Stimulated activated CD4-positive, alpha-beta T cell treated with anti-CD3 and anti-CD28 coated beads, TNF-alpha, amount 100 ng/mL, for 24 hours (primary cell): Measurements from ENCODE around the gene SYNE2.
A peak's percentile ranks its signal among the peaks of the same experiment; 100 is the strongest.
"Not testable (repeated sequence)": the region's sequence is repeated elsewhere in the genome, so short reads cannot be mapped to it uniquely, and the experiment has no call there.

ENCODE experiments used
- DNase-seq, 3 experiments: peaks; one replicate each; pipeline ENCODE4 v3.0.0-alpha.2; 2020; ENCODE audit warnings: low read depth in 3 of 3

SYNE2 gene

DNA sequence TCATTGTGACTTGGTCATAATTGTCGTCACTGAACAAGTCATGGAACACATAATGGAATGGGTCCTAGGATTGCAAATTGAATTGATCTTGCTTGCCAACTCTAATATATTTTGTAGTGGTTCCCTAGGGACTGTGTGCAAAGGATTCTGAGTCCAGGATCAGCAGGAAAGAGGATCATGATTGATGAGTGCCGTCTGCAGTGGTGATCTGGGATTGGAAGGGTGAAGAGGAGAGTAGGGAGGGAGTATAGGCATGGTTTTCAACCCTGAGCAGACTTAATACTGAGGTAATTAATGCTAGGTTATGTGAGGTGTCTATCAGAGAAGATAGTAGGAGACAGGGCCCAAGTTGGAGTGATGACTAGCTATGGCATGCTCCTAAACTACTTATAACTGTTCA is 272.5 kb downstream of the SYNE2 start:
- DNase-seq, result no peak

DNA sequence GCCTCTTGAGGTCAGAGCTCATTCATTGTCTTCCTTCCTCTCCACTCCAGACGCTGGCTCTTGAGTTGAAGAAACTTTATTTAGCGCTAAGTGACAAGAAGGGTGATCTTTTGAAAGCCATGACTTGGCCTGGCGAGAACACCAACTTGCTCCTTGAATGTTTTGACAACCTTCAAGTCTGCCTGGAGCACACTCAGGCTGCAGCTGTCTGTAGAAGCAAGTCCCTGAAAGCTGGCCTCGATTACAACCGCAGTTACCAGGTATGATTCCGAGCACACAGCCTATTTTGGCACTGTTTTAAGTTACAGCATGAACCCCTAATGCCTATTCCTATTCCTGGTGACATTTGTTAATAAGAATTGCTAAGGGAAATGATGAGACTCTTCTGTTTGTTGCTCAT is 273.7 kb downstream of the SYNE2 start:
- DNase-seq, result no peak

DNA sequence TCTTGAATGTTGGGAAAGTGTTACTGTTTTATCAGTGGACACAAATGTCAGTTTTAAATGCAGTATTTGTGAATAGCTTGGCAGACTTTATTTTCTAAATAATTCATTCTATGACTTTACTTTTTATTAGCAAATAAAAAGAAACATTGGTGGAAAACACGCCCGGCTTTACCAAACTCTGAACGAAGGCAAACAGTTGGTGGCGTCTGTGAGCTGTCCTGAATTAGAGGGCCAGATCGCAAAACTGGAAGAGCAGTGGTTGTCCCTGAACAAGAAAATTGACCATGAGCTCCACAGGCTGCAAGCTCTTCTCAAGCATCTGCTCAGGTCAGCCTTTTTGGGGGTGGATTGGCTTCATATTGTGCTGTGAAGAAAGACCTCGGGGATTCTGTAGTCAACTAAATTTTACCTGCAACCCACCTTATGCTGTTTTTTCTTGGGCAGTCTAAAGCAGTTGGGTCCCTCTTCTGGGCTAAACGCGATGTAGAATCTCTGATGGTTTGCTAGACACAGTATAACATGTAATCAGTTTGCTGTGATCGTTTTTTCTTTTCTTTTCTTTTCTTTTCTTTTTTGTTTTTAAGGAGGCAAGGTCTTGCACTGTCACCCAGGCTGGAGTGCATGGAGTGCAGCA is 285.0 kb downstream of the SYNE2 start:
- DNase-seq, result no peak

DNA sequence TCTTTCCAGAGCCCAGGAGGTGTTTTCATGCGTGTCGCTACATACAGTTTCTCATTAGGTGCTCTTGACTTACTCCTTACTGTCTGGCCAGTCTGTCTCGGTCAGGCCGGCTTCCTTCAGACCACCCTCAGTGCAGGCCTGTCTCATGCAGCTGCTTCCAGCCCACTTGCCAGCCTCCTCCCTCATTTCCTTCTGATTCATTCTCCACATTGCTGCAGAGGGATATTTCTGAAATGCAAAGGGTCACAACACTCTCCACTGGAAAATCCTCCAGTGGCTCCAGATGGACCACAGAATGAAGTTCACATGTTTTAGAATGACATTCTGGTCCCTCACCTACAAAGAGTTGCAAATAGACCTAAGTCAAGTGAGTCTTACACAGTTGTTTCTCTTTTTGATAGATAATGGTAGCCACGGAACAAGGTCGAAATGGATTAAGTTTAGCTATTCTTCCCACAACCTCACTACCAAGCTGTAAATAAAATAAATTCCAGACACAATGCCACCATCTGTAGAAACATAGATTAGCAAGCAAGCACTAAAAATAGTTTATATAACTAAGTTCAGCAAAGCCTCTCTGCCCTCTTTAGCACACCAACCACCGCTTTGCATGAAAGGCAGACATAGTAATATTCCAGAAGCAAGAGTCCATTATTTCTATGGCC is 294.5 kb downstream of the SYNE2 start:
- DNase-seq, result no peak

DNA sequence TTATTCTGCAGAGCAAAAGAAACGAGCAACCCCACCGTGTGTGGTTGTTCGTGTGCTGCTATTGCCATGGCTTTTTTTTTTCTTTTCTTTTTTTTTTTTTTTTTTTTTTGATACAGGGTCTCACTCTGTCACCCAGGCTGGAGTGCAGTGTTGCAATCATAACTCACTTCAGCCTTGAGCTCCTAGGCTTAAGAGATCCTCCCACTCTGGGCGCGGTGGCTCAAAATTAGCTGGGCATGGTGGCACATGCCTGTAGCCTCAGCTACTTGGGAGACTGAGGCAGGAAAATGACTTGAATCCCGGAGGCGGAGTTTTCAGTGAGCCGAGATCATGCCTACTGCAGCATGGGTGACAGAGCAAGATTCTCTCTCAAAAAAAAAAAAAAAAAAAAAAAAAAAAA is 297.1 kb downstream of the SYNE2 start:
- DNase-seq, result no peak

DNA sequence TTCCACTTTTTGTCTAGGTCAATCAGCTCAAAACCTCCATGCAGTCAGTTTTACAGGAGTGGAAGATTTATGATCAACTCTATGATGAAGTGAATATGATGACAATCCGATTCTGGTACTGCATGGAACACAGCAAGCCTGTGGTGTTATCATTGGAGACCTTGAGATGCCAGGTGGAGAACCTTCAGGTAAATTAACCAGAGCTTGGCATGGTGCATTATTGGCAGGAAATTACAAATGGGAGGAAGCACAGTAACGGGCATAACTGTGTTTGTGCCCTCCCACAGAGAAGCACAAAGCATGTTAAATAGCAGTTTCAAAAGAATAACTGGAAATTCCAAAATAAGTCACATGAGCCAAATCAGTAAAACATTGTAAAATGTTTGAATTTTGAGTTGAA is 305.8 kb downstream of the SYNE2 start:
- no peak for DNase-seq

DNA sequence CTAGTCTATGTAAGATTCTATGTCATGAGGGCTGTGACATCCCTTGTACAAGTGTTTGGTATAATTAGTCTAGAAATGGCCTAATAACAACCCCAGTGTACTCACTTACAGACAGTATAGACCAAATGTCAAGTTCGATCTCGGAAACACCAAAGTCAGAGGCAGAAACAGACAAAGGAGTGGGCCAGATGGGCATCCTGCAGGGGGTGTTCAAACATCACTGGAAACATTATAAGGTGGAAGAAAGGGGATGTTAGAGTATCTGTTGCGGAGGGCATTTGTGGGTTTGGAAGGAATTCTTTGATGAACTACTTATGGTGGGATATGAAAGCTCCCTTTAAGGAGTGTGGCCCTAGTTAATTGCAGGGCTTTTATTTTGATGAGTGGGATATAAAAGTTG is 306.8 kb downstream of the SYNE2 start:
- DNase-seq, result no peak

DNA sequence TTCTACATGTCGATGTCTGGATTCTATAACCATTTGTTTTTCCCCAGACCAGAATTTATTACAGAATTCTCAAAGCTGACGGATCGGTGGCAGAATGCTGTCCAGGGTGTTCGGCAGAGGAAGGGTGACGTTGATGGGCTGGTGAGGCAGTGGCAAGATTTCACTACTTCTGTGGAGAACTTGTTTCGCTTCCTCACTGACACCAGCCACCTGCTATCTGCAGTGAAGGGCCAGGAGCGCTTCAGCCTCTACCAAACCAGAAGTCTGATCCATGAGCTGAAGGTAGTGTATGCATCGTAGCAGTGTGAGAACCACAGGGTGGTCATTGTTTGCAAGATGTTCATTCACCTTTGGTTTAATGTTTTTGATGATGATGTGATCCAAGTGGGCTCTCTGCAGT is 317.4 kb downstream of the SYNE2 start:
- DNase-seq, result no peak

DNA sequence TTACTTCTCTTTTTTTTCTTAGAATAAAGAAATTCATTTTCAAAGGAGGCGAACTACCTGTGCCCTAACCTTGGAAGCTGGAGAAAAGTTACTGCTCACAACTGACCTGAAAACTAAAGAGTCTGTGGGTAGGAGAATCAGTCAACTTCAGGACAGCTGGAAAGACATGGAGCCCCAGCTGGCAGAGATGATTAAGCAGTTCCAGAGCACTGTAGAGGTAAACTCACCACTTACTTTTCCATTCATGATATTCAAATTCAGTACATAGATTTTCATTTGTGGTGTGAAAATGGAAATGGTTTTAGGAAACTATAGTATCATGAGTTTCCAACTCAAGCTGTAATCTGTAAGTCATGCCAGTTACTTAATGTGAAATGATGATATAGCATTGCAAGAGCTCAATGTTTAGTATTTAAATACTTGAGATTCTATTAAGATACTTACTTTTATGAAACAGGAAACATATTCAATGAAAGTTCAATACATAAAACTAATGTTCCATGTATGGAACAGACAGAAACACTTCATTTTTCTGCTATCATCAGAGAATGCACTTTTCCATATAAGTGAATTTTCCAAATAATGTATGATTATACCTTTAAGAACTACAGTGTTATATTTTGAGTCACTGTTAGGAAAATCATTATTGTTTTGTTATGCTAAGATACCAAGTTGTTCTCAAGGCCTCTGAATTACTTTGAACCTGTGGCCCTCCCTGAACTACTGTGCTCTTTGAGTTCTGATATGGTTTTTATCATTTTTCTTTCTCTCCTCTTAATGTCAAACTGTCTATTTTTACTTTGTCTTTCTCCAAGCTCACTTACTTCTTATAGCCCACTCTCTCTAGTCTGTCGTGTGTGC is 322.3 kb downstream of the SYNE2 start:
- peak in 1 of 3 experiments; percentile 24 for DNase-seq

DNA sequence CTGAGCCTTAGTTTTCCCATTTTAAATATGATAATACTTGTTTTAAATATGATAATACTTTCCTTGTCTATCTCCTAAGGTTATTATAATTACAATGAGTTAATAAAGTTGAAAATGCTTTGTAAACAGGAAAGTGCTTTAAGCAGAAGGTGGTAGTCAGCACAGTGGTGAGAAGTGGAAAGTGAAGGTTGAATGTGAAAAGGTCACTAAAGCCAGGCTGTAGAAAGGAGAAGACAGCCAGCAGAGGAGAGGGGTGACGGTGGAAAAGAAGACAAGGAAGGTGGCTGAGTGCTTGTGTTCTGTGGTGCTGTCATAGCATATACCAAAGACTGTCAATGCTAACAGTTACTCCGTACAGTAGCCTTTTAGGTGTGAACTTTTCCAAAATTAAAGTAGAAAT is 323.5 kb downstream of the SYNE2 start:
- no peak for DNase-seq

DNA sequence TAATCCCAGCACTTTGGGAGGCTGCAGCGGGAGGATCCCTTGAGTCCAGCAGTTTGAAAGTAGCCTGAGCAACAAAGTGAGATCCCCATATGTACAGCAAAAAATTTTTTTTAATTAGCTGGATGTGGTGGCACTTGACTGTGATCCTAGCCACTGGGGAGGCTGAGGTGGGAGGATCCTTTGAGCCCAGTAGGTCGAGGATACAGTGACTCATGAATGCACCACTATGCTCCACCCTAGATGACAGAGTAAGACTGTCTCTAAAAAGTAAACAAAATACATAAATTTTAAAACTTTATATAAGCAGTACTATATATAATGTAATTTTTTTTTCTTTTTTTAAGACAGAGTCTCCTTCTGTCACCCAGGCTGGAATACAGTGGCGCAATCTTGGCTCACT is 326.0 kb downstream of the SYNE2 start:
- DNase-seq, result no peak

DNA sequence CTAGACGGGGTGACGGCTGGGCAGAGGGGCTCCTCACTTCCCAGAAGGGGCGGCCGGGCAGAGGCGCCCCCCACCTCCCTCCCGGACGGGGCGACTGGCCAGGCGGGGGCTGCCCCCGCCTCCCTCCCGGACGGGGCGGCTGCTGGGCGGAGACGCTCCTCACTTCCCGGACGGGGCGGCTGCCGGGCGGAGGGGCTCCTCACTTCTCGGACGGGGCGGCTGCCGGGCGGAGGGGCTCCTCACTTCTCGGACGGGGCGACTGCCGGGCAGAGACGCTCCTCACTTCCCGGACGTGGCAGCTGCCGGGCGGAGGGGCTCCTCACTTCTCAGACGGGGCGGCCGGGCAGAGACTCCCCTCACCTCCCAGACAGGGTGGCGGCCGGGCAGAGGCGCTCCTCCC is 330.1 kb downstream of the SYNE2 start:
- DNase-seq, result not testable (repeated sequence)

DNA sequence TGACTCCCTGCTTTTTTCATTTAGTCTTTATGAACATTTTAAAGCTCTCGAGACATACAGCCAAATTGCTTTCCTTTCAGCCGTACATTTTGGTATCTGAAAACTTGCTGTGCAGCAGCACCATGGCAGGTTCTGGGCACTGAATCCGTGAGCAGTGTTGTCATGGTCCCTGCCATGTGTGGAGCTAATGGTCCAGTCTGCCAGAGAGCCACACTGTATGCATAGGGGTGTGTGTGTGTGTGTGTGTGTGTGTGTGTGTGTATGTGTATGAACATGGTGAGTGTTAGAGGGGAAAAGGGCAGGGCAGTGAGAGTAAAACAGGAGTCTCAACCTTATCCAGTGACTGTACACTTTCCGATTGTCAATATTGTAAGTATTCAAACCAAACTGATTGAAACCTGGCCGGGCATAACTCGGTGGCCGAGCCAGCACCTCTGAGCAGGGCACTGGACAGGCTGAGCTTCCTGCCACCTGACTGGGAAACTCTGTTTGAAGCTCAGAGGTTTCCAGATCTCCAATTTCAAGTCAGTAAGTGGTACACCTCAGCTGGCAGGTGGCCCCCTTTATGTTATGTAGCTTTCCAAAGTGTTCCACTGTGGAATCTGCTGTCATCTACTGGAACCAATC is 331.4 kb downstream of the SYNE2 start:
- no peak for DNase-seq

DNA sequence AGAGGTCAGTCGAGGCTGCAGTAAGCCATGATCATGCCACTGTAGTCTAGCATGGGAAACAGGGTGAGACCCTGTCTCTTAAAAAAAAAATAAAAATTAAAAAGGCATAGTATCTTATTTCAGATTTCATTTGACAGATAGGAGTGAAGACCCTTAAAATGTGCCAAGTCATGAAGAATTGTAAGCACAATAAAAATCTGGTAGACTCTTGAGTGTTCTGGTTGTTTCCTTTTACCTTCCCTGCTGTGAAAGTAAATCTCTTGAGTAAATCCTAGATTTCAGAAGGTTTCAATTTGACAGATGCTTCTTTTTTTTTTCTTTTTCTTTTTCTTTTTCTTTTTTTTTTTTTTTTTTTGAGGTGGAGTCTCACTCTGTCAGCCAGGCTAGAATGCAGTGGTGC is 332.4 kb downstream of the SYNE2 start:
- no peak for DNase-seq

DNA sequence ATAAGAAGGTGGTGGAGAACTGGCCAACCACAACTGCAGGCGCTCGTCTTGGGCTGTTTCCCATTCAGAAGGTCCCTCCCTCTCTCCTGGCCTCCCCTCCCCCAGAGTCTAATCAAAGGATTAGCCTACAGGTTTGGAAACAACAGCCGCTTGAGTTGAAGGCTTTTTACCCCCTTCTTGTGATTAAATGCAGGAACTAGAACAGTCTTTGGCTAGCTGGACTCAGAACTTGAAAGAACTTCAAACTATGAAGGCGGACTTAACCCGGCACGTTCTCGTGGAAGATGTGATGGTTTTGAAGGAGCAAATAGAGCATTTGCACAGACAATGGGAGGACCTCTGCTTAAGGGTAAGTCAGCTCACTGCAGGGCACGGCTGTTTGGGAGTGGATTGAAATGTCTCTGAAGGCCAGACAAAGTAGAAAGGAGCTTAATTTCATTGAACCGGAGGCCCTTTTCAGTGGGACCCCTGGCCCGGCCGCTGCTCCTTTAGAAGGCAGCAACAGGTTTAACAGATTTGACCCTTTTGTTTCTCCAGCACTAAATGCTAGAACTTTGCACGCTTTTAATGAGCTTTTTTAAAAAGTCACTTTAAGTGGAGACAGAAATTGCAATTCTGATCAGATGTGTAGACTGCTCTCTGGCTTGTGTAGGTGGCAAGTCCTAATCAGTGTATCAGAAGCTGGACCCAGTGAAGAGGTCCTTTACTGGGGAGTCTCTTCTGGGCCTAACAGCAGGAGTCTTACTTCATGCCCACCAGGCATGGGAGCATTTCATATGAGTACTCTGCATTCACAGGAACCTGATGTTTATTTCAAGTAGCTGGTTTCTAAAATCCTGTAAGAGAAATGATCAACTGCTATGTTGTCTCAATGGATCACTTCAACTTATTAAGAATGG is 333.7 kb downstream of the SYNE2 start:
- DNase-seq, result no peak

DNA sequence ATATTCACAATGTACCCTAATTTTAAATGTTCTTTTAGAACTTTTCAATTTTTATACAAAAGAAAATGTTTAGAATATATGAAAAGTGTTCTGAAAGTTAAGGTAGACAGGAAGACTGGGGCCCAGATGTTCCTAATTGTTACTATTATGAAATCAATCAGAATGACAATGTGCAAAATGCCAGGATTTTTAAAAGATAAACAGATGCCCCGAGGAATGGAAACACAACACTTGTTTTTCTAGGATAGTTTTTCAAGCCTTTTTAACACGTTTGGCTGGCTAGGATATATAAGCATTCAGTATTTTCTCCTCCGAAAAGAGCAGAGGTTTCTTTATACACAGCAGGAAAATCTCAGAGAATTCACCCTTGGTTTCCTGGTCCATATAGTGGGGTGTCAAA is 334.5 kb downstream of the SYNE2 start:
- DNase-seq, result no peak

DNA sequence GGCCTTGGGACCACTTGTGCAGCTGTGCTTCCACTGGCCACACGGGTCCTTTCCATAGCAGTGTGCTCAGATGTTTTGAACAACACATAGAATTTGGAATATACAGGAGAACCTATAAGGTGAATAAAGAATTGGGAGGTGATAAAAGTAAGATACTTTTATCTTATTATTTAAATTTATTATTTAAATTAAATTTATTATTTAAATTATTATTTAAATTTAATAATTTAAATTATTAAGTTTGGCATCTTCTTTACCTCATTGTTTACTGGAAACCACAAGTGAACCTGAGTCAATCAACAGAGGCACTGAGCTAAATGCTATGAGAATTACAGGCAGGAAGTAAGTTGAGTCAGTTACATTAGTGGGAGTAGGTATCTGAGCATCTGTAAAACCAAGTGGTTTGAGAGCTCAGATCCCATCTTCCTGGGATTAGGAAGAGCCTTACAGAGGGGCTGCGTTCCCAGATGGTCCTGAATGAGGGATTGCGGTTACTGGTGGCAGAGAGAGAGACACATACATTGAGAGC is 338.2 kb downstream of the SYNE2 start:
- DNase-seq, result no peak

DNA sequence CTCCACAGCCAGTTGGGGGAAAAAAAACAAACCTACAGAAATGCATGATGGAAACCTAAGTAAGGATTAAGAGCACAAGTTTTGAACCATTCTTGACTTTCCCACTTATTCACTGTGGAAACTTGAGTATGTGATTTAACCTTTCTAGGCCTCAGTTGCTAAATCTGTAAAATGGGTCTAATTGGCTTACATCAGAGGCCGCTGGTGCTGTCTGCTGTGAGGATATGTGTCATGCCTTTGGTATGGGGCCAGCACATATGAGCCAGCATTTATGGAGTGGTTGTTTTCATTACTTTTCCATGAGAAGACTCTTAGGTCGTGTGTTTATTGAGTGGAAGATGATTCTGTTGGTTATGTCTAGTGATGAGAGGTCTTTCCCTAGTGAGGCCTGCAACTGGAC is 339.0 kb downstream of the SYNE2 start:
- DNase-seq, result no peak

DNA sequence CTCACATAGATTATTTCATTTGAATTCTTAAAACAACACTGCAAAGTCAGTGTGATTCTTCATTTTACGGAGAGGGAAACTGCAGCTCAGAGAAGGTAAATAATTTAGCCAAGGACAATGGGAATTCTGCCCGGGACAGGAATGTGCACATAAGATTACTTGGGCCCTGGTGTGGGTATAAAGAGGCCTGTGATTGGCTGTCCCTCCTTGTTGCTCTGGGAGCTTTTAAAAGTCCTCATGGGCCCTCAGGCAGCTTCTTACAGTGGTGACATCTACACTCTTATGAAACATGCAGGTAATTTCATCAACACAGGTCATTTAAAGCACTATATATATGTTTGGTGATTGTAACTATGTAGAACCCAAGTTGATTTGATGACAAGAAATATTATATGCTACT is 341.0 kb downstream of the SYNE2 start:
- DNase-seq, result no peak

DNA sequence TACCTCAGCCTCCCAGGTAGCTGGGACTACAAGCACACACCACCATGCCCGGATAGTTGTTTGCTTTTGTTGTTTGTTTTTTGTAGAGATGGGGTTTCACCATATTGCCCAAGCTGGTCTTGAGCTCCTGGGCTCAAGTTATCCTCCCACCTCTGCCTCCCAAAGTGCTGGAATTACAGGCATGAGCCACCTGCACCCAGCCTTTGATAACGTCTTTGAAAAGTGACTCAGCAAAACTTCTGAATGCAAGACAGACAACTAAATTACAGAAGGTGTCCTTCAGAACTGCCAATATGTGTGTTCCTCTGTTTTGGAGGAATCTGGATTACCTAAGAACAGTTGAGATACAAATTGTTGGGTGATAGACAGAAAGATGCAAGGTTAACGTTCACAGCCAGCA is 341.6 kb downstream of the SYNE2 start:
- DNase-seq, result no peak

DNA sequence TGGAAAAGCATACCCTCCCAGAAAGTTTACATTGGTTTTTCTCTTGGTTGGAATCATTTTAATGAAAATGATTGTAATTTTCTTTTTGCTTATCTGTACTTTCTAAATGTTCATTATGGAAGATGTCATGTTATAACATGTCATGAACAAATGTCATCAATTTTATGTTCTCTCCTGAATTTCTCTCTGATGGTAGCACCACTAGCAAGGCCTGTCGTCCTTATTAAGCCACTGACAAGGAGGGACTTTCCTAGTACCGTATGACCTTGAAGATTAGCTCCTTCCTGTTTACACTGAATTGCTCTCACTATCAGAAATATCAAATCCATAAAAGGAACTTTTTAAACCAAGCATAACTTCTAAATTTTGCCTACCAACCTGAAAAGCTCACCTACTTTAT is 342.4 kb downstream of the SYNE2 start:
- DNase-seq, result no peak
